HG03095 (cell line): ENCODE data around the gene CRAMP1.

Source experiments
- ATAC-seq: cut with Tn5 transposase; IDR thresholded peaks from one replicate; pipeline ENCODE4 v1.9.1; 2021; ENCODE audit warnings: moderate library complexity; ENCODE audit not compliant: unreplicated experiment

CRAMP1 gene

DNA sequence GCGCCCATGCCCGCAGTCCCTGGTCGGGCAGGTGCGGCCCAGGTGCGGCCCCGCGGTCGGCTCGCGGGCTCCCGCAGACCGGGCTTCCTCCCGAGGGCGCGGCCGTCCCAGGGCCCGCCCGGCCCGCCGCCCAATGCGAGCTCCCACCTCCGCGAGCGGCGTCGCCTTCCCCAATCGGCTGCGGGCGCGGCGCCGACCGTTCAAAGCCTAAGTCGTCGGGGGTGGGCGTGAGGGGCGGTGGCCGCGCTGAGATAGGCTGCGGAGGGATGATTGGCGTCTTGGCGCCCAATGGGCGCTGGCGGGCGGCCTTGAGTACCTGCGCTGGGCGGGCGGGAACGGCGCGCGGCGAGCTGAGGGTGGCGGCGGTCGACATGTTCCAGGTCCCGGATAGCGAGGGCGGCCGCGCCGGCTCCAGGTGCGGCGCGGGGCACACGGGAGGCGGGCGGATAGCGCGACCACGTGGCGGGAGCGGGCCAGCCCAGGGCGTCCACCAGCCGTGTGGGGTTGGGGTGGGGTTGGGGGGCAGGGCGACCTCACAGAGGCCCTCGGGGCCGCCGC is 65.9 kb downstream of the CRAMP1 start, which contains the start of gene JPT2:
JPT2 (plus strand) TSS at position 338 of the 558 bp plus-strand sequence; CDS start at position 372, 34 bp downstream.
- ATAC-seq: peak; percentile 81

GRCh38 chr16:1678500-1679098 is 66.4 kb downstream of the CRAMP1 start:
- ATAC-seq: peak; percentile 7

- no peak for ATAC-seq
Observed at GRCh38 chr16:1680361-1680760, 68.2 kb downstream of the CRAMP1 start.

- no peak for ATAC-seq
Observed at GRCh38 chr16:1681032-1681431, 68.9 kb downstream of the CRAMP1 start.

GRCh38 chr16:1687427-1688316 is 75.5 kb downstream of the CRAMP1 start:
- no peak for ATAC-seq

GRCh38 chr16:1688807-1689560 is 76.8 kb downstream of the CRAMP1 start:
- ATAC-seq: no peak

DNA sequence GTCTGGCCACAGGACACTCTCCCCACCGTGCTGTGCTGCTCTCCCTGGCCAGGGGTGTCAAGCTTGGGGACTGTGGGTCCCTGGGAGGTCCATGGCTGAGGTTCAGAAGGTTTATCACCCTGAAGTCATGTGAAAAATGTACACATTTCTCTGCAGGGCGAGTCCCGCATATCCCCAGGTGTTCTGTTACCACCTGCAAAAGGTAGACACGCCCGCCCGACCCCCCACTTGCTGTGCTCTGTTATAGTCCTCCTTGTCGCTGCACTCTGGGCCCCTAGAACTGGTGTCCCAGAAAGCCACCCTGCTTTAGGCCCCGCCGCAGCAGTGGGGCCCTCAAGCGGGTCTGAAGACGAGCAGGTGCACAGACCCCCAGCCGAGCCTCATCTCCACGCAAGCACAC is 77.7 kb downstream of the CRAMP1 start:
- ATAC-seq: no peak

GRCh38 chr16:1690810-1691209 is 78.7 kb downstream of the CRAMP1 start:
- no peak for ATAC-seq

- no peak for ATAC-seq
Observed at GRCh38 chr16:1691276-1691675, 79.1 kb downstream of the CRAMP1 start.

GRCh38 chr16:1691956-1692355 is 79.8 kb downstream of the CRAMP1 start:
- no peak for ATAC-seq

DNA sequence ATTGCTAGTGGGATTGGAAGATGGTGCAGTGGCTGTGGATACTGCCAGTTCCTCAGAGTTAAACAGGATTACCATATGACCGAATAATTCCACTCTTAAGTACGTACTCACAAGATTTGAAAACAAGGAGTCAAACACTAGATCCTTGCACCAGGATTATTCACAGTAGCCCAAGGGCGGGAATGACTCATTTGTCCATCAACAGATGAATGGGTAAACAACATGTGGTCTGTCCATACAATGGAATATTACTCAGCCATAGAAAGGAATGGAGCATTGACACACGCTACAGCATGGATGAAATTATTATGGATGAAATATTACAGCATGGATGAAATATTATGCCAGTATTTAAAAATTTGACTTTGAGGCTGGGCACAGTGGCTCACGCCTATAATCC is 84.7 kb downstream of the CRAMP1 start:
- ATAC-seq: no peak

- ATAC-seq: no peak
Observed at GRCh38 chr16:1698680-1699079, 86.5 kb downstream of the CRAMP1 start.

DNA sequence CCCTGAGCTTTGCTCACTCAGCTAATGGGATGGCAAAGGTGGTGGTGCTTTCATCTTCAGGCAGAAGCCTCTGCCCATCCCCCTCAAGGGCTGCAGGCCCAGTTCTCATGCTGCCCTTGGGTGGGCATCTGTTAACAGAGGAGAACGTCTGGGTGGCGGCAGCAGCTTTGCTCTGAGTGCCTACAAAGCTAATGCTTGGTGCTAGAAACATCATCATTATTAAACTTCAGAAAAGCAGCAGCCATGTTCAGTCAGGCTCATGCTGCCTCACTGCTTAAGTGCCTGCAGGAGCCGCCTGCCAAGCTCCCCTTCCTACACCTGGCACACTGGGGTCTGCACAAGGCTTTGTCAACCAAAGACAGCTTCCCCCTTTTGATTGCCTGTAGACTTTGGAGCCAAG is 88.1 kb downstream of the CRAMP1 start:
- ATAC-seq: no peak

- ATAC-seq: no peak
Observed at GRCh38 chr16:1701216-1701878, 89.2 kb downstream of the CRAMP1 start.

DNA sequence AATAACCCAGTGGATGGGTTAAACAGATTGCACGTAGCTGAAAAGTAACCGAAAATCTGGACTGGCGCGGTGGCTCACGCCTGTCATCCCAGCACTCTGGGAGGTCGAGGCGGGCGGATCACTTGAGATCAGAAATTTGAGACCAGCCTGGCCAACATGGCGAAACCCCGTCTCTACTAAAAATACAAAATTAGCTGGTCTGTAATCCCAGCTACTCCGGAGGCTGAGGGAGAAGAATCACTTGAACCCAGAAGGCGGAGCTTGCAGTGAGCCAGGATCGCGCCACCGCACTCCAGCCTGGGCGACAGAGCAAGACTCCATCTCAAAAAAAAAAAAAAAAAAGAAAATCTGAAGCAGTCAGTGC is 93.1 kb downstream of the CRAMP1 start:
- peak; percentile 3 for ATAC-seq

- ATAC-seq: peak; percentile 68
Observed at GRCh38 chr16:1705688-1706385, 93.7 kb downstream of the CRAMP1 start, which contains the start of gene MAPK8IP3. MAPK8IP3 (plus strand) TSS chr16:1706195; CDS start chr16:1706340, 145 bp downstream.

DNA sequence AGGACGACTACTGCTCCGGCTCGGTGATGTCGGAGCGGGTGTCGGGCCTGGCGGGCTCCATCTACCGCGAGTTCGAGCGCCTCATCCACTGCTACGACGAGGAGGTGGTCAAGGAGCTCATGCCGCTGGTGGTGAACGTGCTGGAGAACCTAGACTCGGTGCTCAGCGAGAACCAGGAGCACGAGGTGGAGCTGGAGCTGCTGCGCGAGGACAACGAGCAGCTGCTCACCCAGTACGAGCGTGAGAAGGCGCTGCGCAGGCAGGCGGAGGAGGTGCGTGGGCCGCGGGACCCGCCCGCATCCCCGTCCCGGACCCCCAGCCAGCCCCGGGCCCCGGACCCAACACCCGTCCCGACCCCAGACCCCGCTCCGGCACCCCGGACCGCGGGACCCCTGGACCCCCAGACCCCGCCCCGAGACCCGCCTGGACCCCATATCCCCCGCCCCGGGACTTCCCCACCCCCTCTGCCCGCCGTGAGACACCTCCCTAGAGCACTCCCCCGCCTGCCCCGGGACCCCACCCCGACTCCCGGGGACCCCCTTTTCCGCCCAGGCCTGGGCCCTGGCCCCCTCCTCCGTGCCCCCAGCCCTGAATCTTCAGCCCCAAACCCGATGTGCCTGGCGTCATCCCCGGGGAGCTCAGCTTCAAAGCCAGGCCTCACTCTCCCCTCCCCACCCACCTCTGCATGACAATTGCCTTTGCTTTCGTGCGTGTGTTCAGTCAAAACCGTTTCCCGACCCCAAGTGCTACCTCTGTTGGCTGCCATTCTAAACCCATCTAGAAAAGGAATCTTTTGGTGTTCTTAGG is 94.4 kb downstream of the CRAMP1 start:
- ATAC-seq: peak; percentile 5

DNA sequence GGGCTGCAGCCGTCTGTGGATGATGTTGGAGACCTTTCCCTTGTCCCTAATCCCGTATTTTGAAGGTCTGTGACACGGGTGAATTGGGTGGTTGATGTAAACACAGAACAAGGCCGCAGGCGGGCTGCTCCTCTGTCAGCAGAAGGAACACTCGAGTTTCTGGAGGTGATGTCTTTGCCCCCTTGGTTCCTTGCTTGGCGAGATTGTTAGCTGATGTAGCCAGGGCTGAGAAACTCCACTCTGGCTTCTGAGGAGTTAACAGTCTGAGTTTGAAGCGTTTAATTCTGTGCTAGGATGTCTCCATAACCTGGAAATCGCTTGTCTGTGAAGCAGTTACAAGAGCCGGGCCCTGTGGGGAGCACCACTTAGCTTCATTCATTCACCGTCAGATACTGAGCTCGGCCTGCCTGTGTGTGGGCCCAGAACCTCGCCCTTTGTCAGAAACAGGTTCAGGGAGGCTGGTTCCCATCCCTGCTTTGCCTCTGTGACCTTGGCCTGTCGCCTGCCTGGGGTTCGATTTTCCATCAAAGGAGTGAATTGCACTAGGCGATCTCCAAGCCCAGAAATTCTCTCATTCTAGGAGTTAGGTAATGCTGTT is 95.1 kb downstream of the CRAMP1 start:
- ATAC-seq: no peak
